ENCODE measurements around the gene KCTD16. TPM values are rescaled to one million over a fixed set of nuclear protein-coding genes. Genes with fewer than 3 reads are reported as not detected.

KCTD16 gene
- total RNA-seq: not detected

- WGBS, 2 donors: 1% methylated on average over 8 to 35 of the region's 39 CpGs
- peak within 1 kb of the TSS; percentile 86 to 91 (median 90) for H3K27ac ChIP-seq
- H3K4me3 ChIP-seq: peak within 1 kb of the TSS; percentile 70 to 96 (median 85)
- H3K36me3 ChIP-seq: peaks cover 0 to 26% (median 0%) of the 10 kb centered on the region in 3 donors
- peaks cover 0 to 6% (median 0%) of the 10 kb centered on the region in 4 donors for H3K27me3 ChIP-seq
- no peaks in the 10 kb centered on the region for H3K9me3 ChIP-seq
- peaks cover 0 to 35% (median 8%) of the 10 kb centered on the region in 3 donors for H3K4me1 ChIP-seq
- DNase-seq: peak; percentile 61
- TF ChIP-seq POLR2A (IDR thresholded peaks at IDR 0.05) (peak in 1 of 4 donors; percentile 63), CTCF (IDR thresholded peaks at IDR 0.05) (peak in 1 of 6 experiments; percentile 24)
- intact Hi-C loops (cut with DNase I): no loop called here
Measured at GRCh38 chr5:144170276-144171024, at the start of gene KCTD16, which contains the start of gene YIPF5. KCTD16 (plus strand) TSS chr5:144170873. YIPF5 (minus strand) TSS chr5:144170659; CDS start chr5:144169955, 704 bp downstream.

- Histone ChIP-seq H3K27ac (no peak overlapping the region), H3K4me3 (no peak overlapping the region), H3K36me3 (no peaks in the 10 kb centered on the region), H3K27me3 (no peaks in the 10 kb centered on the region), H3K9me3 (no peaks in the 10 kb centered on the region), H3K4me1 (peaks cover 0 to 26% (median 5%) of the 10 kb centered on the region in 3 donors)
- no peak for DNase-seq
- TF ChIP-seq CTCF (IDR thresholded peaks at IDR 0.05) (no peak), POLR2A (IDR thresholded peaks at IDR 0.05) (no peak)
- intact Hi-C loops (cut with DNase I): no loop called here
- WGBS, 2 donors: 52 to 75% methylated on average over 1 of the region's 1 CpG
Measured at GRCh38 chr5:144121577-144121976, 49.1 kb upstream of the KCTD16 start.

GRCh38 chr5:144122081-144122480 lies 48.6 kb upstream of the KCTD16 start:
- Histone ChIP-seq H3K36me3 (no peaks in the 10 kb centered on the region), H3K27ac (no peak overlapping the region), H3K27me3 (no peaks in the 10 kb centered on the region), H3K4me1 (peaks cover 0 to 26% (median 5%) of the 10 kb centered on the region in 3 donors), H3K9me3 (no peaks in the 10 kb centered on the region), H3K4me3 (no peak overlapping the region)
- TF ChIP-seq POLR2A (IDR thresholded peaks at IDR 0.05) (no peak), CTCF (IDR thresholded peaks at IDR 0.05) (no peak)
- intact Hi-C loops (cut with DNase I): no loop called here
- DNase-seq: no peak
- WGBS, 2 donors: 39 to 74% methylated on average over 2 of the region's 2 CpGs

GRCh38 chr5:144122641-144123040 lies 48.0 kb upstream of the KCTD16 start:
- 63 to 79% methylated on average over 3 of the region's 3 CpGs for WGBS, 2 donors
- Histone ChIP-seq H3K36me3 (no peaks in the 10 kb centered on the region), H3K9me3 (no peaks in the 10 kb centered on the region), H3K4me3 (no peak overlapping the region), H3K4me1 (peaks cover 0 to 26% (median 5%) of the 10 kb centered on the region in 3 donors), H3K27me3 (no peaks in the 10 kb centered on the region), H3K27ac (no peak overlapping the region)
- intact Hi-C loops (cut with DNase I): no loop called here
- TF ChIP-seq CTCF (IDR thresholded peaks at IDR 0.05): no peak
- no peak for DNase-seq

- Histone ChIP-seq H3K4me3 (no peak overlapping the region), H3K4me1 (peaks cover 0 to 26% (median 5%) of the 10 kb centered on the region in 3 donors), H3K9me3 (no peaks in the 10 kb centered on the region), H3K36me3 (no peaks in the 10 kb centered on the region), H3K27me3 (no peaks in the 10 kb centered on the region), H3K27ac (no peak overlapping the region)
- 23 to 36% methylated on average over 4 of the region's 4 CpGs for WGBS, 2 donors
- no peak for TF ChIP-seq POLR2A (IDR thresholded peaks at IDR 0.05)
- no peak for TF ChIP-seq CTCF (IDR thresholded peaks at IDR 0.05)
- intact Hi-C loops (cut with DNase I): no loop called here
- DNase-seq: no peak
Measured at GRCh38 chr5:144125163-144125726, 45.4 kb upstream of the KCTD16 start.
